Cortex of kidney (tissue), 1 donor: ENCODE measurements around the gene CCNYL1.
"Not testable (repeated sequence)": the region's sequence is repeated elsewhere in the genome, so short reads cannot be mapped to it uniquely, and the experiment has no call there.

Experiments used
- DNase-seq: peaks from one replicate; lab custom pipeline; 2025; lab: John Stamatoyannopoulos, UW

The CCNYL1 gene

DNA sequence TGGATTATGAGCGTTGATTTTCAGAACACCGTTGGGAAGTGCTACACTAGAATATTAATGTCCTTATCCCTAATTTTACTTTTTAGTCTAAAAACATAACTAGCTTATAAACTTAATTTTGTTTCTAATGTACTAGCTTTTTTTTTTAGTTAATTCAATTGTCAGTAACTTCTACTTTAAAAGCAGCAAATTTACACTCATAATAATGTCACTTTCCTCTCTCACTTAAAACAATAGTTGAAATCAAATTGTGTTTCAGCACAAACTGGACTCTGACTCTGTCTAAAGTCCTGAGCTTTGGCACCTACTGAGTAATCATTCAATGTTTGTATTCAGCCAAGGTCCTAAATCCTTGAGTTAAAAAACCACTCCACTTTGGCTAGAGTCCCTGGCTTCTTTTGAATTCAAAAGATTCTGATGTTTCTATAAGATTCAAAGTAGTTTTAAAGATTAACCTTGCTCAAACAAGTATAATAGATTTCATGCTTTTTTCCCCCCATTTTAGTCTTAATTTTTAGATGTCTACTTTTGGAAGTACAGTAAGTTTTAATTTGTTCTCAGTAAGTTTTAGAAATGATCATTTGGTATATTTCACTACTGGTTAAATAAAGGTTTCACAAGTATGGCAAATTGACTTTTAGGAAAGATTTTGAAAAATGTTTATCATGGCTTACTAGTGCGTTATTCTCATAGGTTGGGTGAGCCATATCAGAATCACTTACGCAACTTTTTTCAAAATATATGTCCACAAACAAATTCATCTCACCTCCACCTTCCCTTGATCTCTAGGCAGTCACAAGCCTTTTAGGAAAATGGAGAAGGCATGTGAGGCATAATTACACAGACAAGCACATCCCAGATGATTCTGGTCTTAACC is 23.4 kb downstream of the CCNYL1 start:
- DNase-seq, result no peak

DNA sequence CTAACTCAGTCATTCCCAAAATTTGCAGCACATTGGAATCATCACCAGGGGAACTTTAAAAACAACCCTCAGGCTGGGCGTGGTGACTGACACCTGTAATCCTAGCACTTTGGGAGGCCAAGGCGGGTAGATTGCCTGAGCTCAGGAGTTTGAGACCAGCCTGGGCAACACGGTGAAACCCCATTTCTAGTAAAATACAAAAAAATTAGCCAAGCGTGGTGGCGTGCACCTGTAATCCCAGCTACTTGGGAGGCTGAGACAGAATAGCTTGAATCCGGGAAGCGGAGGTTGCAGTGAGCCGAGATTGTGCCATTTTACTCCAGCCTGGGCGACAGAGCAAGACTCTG is 24.0 kb downstream of the CCNYL1 start:
- not testable (repeated sequence) for DNase-seq

GRCh38 chr2:207743514-207743913 is 32.1 kb downstream of the CCNYL1 start:
- no peak for DNase-seq

- DNase-seq, result no peak
These were observed 32.6 kb downstream of the CCNYL1 start for GRCh38 chr2:207744050-207744449.

GRCh38 chr2:207744451-207744850 is 33.0 kb downstream of the CCNYL1 start:
- no peak for DNase-seq

DNA sequence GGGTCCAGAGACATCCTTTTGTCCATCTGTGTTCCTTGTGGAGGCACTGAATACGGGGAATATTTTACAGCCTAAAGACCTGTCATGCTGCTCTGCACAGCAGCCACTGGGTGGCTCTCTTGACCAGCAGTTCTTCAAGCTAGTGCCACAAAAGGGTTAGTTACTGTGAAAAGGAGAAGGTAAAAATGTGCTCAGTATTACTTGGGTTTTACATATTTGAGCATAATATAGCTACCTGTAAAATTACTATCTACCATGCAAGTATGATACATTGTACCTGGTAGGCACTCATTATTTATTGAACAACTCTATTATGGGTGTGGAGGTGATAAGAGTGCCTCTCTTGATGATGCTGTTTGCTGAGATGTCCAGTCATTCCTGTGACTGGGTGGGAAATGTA is 34.7 kb downstream of the CCNYL1 start:
- no peak for DNase-seq

DNA sequence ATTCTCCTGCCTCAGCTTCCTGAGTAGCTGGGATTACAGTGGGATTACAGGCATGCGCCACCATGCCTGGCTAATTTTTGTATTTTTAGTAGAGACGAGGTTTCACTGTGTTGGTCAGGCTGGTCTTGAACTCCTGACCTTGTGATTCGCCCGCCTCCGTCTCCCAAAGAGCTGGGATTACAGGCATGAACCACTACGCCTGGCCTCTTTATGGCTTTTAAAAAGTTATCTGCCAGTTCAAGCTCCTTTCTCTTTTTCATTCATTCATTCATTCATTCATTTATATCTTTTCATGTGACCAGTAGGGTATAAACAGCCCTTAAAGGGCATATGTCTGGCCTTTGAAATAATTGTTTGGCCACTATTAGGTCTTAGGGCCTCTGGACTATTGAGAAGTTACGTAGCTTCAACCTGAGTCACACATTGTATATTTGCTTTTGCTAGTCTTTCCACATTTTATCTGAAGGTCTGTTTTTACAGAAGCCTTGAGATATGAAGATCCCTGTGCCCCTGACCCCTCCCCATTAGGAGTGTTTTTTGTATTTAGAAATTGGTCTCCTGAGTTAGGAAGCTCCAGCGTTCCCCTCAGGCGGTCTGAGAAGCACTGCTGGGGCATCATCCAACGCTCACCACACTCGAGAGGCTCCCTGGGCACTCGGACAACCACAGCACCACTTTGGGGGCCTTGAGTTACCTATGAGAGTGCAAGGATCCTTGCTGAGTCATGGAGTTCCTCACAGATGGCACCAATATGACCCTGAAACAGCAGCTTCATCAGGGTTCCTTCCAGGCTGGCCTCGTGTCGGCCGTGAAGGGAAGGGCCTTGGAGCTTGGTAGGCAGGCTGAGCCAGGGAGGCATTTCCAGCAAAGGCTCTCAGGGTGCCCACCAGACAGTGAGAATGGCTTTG is 36.5 kb downstream of the CCNYL1 start:
- DNase-seq, result no peak

DNA sequence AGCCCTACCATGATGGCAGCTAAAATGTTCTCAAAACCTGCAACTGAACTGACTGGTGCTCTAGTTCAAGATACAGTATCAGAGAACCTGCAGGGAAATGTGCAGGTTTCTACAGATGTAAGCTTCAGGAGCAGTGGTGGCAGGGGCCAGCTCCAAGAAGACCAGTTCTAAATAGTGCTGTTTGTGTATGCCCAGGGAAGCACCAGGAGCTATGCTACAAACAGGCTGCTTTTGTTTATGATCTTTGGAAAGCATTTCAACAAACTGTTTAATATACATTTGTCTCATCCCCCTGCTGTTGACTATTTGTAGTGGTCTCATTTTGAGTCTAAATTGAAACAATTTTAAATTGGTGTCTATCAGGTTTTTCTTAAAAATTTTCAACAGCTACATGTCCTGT is 37.6 kb downstream of the CCNYL1 start:
- DNase-seq, result no peak

- DNase-seq, result no peak
These were observed 38.4 kb downstream of the CCNYL1 start for GRCh38 chr2:207749873-207750272.

DNA sequence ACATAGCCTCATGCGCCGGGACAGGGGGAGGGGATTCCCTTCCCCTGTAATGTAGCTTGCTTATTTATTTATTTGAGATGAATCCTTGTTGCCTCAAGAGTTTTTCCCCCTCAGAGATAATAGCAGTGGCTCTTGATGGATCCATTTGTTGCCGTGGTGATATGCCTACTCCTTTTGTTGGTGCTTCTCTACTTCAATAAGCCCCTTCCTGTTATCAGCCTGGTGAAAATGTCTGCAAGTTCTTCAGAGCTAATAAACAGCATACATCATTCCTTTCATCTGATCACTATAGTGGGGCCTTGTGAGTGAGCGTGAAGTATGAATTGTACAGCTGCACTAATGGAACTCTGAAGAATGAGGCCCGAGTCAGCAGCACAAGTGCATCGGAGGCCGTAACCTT is 38.9 kb downstream of the CCNYL1 start:
- no peak for DNase-seq

DNA sequence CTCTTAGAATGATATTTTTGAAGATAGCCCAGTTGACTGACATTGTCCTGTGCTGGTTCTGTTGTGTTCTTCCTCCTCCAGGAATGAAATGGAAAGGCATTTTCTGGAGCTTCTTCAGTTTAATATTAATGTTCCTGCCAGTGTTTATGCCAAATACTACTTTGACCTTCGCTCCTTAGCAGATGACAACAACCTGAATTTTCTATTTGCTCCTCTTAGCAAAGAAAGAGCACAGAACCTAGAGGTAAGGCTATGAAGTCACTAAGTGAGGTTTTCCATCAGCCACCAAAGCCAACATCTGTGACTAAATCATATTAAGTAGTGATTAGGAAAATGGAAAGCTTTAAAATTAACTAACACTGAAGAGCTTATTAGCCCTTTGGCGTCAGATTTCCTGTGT is 39.4 kb downstream of the CCNYL1 start:
- DNase-seq, result no peak

DNA sequence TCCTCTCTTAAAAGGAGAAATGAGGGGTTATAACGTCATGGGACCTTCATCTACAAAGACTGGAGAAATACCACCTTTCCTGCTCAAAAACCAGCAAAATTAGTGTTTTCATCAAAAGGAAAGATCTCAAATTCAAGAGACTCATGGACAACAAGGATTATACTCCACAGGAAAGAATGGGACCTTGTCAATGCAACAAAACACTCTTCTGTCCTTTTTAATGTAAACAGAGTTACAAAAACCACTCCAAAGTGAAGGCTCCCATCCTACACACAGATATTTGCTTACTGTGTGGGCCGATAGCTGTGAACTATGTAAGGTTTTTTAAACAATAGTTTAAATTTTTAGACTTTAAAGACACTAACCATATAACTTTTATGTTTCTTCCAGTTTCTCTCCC is 42.2 kb downstream of the CCNYL1 start:
- DNase-seq, result not testable (repeated sequence)

GRCh38 chr2:207754498-207755383 is 43.3 kb downstream of the CCNYL1 start:
- no peak for DNase-seq

DNA sequence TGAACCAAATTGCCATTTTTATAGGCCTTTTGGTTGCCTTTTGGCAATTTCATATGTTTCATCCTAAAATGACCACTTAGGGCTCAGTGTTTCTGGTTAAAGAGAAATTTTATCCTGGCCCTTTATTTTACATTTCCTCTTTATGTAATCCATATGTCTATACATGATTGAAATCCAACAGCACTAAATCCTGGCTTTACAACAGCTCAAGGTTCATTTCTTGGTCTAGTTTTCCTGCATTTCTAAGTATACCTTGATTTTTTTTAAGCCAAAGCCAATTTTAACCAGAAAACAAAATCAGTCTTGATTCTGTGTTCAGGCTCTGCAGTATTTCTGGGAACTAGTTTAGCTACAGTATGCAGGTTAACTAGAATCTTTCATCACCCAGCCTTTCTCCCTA is 46.6 kb downstream of the CCNYL1 start:
- DNase-seq, result no peak

GRCh38 chr2:207759890-207760289 is 48.5 kb downstream of the CCNYL1 start:
- no peak for DNase-seq

DNA sequence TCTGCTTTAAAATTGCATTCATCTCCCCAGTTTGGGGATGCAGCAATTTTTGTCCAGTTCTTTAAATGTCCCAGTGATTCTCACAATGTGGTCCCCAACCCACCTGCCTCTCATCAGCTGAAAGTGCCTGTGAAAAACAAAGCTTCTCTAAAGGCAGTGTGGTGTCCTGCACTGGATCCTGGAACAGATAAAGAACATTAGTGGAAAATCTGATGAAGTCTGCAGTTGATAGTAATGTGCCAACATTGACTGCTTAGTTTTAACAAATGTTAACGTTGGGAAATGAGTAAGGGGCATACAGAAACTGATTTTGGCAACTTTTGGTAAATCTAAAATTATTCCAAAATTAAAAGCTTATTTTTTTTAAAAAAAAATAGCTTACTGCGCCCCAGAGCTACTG is 49.0 kb downstream of the CCNYL1 start:
- no peak for DNase-seq

- DNase-seq, result not testable (repeated sequence)
These were observed 50.0 kb downstream of the CCNYL1 start for GRCh38 chr2:207761426-207761825.

GRCh38 chr2:207762146-207762545 is 50.7 kb downstream of the CCNYL1 start:
- DNase-seq, result no peak

DNA sequence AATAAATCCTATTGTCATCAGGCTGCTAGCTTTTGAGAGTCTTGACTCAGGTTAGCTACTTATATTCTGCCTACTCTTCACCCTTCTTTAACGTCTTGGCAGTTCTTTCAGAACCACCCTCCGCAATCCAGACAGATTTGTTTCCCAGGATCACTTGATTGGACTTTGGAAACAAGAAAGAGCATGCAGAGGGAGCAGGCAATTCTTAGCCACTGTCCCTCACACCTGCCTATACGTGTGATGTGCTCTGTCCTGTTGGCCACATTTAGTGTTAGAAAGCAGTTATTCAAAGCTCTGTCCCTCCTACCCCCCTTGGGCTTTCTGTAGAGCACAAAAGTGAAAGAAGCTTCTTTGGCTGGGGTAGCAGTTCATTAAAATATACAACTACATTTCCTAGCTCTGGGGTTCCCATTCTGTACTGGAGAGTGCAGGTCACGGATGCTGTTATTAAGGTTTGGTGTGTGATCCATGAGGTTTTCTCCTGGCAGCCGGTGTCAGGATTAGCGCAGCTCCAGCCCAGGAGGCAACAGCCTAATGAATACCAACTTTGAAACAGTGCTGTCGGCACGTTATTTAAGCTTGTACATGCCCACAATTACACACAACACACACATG is 52.0 kb downstream of the CCNYL1 start:
- DNase-seq, result no peak

GRCh38 chr2:207764096-207764630 is 52.7 kb downstream of the CCNYL1 start:
- DNase-seq, result no peak

DNA sequence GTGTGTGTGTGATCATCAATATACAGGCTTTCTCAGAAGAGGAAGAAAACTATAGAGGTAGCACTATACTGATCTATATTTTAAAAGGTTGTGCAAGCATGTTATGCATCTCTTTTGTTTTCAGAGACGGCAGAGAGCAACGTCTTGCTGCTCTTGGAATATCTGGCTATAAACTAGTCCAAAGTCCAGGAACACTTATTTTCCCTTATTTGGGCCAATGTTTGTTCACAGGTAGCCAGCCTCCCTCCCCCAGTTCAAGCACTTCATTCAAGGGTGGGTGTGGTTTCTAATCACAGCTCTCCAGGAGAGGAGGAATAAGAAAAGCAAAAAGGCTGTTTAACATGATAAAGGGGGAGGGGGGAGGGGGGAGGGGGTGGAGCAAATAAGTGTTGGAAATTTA is 54.1 kb downstream of the CCNYL1 start:
- DNase-seq, result no peak
